T-helper 2 cell treated with Interferon-gamma antibody and Interleukin-4, amounts not matched to agents 100 ng/mL and 5 ng/mL, for 36 hours (primary cell): Measurements from ENCODE around the gene CISH. TPM values are rescaled to one million over a fixed set of nuclear protein-coding genes. Genes with fewer than 3 reads are reported as not detected.

ENCODE experiments used
- intact Hi-C: fragments of 100-400 bp; cut with micrococcal nuclease; formaldehyde crosslinking; loops from one replicate; pipeline ENCODE4 v1.15.1; 2023
- total RNA-seq: library from RNA; stranded (reverse); gene quantifications from 2 replicates; pipeline ENCODE4 v1.2.3, GENCODE V29; 2022

The CISH gene
- total RNA-seq, 1 donor from 2014 or later = 385 TPM

DNA sequence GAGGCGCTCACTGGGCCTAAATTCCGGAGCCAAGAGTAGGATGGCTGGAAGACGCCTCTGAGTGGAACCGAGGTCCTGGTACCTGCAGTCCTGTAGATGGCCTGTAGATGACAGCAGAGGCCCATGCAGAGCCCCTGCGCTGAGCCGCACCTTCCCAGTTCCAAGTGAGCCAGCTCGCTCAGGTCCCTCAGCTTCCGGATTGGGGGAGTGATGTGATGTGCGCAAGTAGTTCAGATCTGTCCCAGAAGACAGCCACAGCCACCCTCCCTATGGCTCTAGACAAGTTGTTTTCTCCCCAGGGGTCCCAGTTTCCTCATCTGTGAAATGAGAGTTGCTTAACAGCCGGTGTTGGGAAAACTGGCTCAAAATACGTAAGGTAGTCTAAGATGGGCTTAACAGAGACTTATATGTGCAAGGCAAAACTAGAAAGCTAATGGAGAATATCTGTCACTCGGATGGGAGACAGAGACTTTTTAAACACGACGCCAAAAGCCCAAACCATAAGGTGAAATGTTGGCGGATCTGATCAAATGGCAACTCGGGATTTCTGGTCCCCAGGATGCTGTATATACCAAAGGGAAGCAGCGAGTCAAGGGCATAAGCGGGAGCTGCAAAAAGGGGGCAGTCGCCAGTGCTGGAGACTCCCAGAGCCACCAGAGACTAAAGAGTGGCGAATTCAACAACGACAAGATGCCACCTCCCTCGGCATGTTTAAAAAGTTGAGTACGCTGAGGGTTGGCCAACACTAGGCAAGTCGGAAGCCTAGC, 4.6 kb upstream of the CISH start:
- intact Hi-C loops = loop anchor here (1.0 to 10.0 kb wide), 6 partner anchors 36 to 1329 kb away; partner anchors contain the start of genes PARP3, RRP9 and TEX264

DNA sequence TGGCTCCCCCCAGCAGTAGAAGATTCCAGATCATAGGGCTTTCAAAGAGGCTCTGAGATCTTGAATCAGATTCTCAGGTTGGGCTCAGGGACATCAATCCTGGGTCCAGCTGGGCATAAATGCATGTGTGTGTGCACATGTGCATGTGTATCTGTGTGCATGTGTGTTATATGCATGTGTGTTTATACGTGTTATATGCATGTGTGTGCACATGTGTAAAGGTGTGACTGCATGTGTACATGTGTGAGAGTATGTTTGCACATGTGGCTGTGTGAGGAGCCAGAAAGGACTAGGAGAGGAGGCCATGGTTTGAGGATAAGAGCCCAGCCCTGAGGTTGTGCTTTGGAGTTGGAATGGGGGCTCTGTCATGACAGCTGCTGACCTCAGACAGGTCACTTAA, 3.6 kb upstream of the CISH start:
- intact Hi-C loops = loop anchor here (5.0 to 10.0 kb wide), 2 partner anchors 1057 to 1330 kb away; partner anchors contain the start of genes PARP3, RRP9 and TEX264

DNA sequence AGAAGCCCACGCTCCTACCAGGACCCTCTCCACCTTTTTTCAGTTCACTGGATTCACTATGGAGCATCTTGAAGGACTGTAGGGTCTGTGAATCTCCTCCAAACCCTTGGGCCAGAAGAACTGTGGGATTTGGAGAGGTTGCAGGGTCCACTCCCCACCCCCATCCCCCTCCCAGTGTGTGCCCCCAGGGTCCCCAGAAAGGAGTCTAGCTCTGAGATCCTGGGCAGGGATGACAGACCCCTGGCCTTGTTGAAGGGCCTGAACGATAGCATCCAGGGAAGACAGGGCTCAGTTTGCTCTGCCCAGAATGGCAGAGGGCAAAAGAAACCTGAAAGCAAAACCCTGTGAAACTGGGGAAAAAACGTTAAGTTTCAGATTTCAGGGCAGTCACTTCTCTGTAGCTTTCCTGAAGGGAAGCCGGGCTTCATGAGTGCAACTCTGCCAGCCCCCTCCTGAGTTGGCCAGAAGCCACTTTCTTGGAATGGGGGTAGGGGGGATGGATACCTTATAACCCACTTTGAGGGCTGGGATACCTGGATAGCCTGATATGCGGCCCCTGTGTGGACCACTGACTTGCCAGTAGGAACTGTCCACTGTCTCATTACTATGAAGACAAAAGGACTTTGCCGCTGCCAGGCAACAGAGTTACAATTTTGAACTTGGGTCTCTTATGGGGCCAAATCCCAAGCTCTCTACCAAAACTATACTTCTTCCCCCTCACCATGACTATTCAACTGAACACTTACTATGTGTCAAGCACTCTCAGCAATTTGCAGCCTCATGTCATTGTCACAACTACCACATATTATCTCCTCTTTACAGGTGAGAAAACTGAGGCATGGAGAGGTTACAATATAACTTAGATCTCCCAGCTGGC, 1.6 kb upstream of the CISH start:
- intact Hi-C loops = loop anchor here (1.0 to 10.0 kb wide), 6 partner anchors 161 to 1332 kb away; partner anchors contain the start of genes GNAI2, MANF, PARP3 and RRP9

DNA sequence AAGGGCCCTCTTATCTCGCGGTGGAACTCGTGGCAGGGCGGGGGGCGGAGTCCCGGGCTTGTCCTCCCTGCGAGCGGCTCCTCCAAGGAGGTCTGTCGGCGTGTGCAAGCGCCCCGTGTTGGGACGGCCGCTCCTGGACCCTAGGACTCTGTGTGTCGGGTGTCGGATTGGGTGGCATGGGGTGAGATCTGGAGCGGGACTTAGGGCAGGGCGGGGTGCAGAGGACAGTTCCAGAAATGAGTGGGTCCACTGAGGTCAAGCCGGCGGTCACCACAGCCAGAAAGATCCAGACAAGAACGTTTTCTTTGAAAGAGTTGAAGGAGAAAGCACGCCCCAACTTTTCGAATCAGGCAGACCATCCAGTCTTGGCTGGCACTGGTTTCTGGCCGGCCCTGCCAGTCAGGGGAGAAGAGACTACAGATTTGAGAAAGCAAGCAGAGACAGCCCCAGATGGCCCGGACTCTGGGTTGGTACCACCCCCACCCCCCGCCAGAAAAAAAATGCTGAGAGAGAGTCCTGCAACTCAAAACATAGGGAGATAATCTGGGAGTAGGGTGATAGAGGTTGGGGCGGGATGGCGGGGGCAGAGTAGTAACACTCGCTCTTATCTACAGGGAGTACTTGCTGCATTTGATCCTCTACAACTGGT, 784 bp upstream of the CISH start:
- intact Hi-C loops = loop anchor here (1.0 to 10.0 kb wide), 6 partner anchors 160 to 1332 kb away; partner anchors contain the start of genes GNAI2, MANF, PARP3 and RRP9

DNA sequence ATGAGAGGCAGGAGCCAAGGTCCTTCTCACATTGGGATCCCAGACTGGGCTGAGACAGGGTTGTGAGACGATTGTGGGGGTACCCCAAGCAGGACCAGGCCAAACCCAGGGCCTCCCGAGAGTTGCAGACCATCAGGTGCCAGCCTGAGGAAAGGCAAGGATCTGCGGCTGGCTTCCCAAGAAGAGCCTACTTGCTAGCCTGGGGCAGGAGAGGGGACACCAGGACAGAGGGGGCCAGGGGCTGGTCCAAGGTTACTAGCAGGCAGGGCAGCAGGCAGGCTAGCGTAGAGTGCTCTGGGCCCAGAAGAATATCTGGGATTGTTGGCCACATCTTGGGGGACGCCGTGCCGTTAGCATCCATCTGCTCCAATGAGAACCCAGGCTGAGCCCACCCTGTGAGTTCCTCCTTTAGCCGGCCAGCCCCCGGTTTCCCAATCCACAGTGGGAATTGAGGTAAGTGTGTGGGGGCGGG, 546 bp downstream of the CISH start:
- intact Hi-C loops = loop anchor here (1.0 to 10.0 kb wide), 6 partner anchors 9 to 1334 kb away; partner anchors contain the start of genes GNAI2, PARP3, RASSF1 and RRP9

DNA sequence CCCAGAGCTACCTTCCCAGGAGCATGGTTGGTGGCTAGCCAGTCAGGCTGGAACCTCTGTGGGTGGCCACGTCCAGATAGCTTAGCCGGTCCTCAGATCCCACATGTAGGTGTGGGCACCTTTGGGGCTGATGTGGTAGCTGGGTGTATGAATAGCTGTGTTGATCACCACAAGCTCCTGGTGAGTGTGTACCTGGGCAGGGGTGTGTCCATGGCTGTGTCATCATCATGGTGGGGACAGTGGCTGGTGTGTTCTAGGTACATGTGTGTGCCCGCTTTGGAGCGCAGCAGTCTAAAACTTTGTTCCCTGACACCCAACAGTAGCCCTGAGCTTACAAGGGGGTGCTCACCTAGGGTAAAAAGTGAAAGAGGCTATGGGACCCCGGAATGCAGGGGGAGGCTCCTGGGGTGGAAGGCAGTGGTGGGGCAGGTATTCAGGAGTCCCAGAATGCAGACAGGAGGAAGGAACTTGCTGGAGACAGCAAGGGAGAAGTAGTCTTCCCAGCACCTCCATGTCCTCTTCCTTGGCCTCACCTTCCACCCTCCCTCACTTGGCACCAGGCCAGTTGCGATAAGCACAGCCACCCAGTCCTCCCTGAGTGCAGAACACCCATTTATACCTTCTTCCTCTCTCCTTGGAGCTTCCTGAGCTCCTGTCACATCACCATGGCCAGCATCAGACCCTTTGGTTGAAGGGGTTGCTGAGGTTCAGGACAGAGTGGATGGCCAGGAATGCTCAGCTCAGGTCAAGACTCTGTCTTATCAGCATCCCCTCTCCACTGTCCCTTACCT, 1.2 kb downstream of the CISH start:
- intact Hi-C loops = loop anchor here (2.0 to 10.0 kb wide), 5 partner anchors 158 to 1334 kb away; partner anchors contain the start of genes GNAI2, PARP3, RASSF1 and RRP9

DNA sequence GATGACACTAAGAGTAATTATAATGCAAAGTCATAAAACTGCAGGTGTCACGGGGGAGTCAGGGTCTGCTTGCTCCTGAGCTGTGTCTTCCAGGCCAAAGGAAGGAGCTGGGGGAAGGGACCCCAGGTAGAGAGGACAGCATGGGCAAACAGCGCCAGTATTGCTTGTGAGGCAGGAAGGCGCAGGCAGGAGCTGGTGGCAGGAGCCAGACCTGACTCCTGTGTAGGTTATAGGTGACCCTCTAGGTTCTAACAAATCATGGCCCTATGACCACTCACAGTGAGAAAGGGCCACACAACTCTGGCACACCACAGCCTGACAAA, 1.9 kb downstream of the CISH start:
- intact Hi-C loops = loop anchor here (2.0 to 10.0 kb wide), 5 partner anchors 157 to 1335 kb away; partner anchors contain the start of genes GNAI2, PARP3, RASSF1 and RRP9

DNA sequence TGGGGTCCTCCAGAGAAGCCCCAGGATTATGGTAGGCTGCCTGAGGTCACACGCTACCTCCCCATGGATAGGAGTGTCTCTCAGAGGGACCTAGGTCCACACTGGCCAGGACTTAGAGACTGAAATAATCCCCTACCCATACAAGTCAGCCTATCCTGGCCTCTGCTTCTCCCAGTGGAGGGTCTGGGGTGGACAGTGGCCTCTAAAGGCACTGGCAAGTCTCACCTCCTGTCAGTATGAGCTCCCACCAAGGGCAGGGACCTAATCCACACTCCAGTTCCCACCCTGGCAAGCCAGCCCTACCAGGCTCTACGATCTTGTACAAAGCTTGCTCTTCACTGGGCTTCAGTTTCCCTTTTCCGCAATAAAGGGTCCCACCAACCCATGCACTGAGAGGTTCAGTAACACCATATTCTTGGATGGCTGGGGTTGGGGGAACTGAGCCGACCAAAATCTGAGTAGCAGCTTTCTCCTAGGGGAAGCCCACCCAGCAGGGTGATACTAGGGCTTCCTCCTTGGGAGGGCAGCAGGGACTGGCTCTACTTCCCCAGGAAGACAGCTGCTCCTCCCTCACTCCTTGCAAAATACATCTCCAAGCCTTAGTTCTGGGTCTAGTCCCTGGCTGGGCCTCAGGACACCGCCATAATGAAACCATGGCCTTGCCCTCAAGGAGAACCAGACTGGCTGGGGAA, 2.4 kb downstream of the CISH start:
- intact Hi-C loops = no loop called here

DNA sequence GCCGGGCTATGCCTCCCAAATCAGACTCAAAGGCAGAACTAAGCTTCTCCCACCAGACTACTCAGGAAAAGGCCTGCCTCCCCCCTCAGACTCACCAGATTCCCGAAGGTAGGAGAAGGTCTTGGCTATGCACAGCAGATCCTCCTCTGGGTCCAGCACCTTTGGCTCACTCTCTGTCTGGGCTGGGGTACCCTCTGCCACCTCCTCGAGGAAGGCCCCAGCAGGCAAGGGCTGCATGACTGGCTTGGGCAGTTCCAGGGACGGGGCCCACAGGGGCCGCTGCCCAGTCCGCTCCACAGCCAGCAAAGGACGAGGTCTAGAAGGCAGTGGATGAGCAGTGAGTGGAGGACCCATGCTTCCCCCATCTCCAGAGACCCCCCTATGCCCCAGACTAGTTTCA, 3.3 kb downstream of the CISH start:
- intact Hi-C loops = no loop called here

DNA sequence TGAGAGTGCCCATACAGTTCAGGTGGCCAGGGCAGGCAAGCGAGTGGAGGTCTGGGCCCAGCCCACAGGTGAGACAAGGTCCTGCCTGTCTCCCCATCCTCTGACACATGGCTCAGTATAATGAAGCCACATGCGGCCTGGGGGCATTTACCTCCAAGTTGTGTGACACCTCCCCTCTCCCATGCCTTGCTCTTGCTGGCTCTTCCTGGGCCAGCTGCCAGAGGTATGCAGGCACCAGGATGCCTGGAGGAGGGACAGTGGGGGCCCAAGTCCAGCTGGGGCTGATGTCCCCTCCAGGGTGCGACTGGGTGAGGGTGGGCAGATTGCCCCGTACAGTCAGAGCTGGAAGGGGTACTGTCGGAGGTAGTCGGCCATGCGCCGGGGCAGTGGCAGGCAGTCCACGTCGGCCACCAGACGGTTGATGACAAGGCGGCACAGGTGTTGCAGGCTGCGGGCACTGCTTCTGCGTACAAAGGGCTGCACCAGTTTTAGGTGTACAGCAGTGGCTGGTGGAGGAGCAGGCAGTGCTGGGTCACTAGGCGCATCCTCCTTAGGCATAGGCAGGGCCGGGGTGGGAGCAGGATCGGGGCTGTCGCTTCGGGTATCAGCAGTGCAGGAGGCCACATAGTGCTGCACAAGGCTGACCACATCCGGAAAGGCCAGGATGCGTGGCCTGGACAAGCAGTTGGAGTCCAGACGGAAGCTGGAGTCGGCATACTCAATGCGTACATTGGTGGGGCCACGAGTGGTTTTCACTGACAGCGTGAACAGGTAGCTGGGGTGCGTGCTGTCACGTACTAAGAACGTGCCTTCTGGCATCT, 4.1 kb downstream of the CISH start:
- intact Hi-C loops = no loop called here

DNA sequence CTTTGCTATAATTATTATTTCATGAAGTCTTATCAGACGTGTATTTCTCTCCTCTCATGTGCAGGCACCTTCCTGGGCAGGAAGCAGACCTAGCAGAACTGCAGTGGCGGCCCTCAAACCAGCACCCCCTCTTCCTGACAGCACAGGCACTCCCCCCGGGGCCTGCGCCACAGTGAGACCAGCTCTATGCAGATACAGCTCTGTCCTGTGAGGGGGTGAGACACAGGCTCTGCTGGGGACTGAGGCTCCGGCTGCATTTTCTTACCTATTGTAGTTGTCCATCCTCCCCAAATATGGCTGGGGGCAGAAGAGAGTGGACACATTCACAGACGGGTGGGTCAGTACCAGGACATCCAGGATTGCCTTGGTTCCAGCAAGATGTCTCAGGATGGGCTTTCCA, 5.0 kb downstream of the CISH start:
- intact Hi-C loops = no loop called here

DNA sequence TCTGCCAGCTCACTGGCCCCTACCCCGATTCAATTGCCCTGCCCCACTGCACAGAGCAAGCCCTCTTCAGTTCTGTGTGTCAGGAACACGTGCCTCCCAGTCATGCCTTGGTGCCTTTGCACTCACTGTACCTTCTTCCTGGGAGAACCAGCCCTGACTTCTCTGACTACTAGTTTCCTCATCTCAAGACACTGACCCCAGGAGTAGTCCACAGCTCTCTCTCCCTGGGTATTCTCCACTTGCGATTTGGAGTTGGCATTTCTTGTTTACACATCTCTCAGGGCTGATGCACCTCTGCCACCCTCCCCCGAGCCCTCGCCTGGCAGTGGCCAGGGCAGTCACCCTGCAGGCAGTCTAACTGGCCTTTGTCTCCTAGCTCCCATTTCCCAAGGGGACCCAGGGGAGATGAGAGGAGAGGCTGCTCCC, 5.7 kb downstream of the CISH start:
- intact Hi-C loops = no loop called here

DNA sequence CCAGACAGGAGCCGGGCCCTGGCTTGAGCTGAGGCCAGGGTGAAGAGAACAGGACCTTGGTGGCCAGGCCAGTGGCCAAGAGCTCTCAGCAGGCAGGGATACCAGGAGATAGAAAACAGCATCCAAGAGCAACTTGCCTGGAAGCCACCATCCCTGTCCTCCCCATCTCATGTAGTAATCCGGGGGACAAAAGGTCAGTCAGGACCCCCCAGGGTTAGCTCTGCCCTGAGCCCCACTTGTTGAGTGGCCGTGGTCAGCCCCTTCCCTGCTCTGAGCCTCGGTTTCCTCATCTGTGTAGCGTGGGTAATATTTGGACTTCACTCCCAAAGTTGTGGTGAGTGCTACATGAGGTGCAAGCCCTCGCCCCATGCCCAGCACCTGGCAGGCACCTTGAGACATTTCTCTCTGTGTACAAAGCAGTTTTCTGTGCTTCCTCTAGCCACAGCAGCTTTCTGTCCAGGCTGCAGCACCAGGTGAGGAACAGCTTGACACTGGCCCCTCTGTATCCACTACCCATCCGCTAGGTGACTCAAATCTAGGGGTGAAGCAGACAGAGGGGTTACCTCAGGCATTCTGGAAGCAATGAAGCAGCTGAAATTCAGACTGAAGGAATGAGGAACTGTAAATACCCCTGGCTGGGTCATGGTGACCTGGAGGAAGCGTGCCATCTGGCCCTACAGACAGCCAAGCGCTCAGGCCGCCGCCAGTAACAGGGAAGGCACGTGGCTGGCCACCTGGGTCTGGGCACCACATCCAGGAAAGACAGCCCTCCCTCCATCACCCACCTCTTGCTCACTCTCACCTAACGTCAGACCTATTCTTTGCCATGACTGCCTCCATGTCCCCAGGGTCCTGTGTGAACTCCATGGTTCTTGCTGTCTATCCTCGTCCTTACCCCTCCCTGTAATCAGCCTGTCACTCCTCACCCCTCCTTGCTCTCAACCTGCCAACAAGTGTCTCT, 6.7 kb downstream of the CISH start:
- intact Hi-C loops = no loop called here

DNA sequence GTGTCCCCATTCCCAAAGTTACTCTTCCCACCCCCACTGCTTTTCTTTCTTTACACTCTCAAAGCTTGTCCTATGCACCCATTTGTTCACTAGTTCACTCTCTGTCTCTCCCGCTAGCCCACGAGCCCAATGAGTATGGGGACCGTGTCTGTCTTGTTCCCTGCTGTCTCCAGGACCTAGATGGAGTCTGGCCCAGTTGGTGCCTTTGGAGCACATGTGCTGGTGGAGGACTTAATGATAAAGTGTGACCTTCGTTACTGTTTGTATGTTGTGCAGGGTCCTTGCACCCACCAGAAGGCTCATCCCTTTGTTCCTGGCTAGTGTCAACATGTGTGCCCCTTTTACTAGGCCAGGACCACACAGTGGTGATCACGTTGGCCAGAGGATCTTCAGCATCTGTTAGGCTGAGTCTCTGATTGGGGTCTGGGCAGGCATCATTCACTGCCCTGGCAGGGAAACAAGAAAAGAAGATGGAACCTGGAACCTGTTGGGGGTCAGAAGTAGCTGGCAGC, 7.4 kb downstream of the CISH start:
- intact Hi-C loops = no loop called here

DNA sequence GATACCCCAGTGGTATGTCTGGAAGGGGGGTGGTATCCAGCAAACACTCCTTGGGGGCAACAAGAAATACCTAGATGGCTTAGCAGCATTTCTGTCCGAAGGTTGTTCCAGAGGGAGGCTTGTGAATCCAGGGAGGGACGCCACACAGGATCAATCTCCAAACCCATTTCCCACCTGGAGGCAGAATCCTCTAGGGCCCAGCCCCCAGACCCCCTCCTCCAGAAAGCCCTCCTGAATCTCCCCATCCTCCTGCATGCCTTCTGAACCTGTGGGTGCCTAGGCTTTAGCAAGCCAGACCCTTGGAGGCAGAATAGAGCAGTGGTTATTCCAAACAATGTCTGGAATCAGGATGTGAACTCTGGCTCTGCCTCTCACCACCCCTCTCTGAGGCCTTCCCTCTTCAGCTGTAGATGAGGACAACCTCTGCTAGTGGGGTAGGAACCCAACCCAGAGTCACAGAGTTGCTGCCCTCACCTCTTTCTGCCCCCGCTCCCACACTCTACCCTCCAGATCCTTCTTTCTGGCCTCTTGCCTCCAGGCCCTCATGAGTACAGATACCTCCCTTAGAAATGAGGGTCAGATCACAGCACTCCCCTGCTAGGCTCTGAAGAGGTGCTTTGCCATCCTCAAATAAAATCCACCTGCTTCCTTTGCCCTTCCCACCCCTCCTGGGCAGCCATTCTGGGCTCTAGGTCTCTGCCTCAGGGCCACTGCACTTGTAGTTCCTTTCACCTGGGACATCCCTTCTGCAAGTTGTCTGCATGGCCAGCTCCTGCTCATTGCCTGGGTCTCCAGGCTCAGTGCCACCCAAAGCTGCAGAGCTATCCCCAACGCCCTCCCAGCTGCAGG, 8.1 kb downstream of the CISH start:
- intact Hi-C loops = no loop called here

DNA sequence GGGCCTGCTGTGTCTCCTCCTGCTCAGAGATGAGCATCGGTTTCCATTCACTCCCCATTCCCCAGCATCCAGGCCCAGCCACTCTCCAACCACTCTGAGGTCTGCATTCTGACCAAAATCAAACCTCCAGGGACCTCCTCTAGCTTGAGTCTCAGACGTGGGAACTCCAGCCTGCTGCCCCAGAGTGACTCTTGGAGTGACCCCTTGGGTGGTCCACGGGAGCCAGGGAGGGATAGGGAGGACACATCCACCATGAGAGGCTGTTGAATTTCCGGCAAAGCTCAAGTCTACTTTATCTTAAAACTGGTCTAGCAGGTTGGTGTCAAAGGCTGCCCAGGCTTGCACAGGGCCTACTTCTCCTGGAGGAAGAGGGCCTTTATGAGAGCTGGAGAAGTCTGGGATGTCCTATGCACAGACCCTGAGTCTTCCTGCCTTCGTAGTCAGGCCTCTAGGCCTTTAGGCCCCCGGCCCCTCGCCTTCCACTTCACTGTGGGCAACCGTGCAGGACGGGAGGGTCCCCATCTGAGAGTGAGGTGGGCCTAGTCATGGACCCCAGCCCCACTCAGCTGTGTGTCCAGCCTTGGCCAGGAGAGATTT, 8.9 kb downstream of the CISH start:
- intact Hi-C loops = loop anchor here (1.0 kb wide), 1 partner anchor 9 kb away; the partner anchor contains the start of gene CISH
